Endothelial cell (in vitro differentiated cells): ENCODE results near the gene CRYL1. TPM values are rescaled to one million over a fixed set of nuclear protein-coding genes. Genes with fewer than 3 reads are reported as not detected.

Experiments
- DNase-seq: peaks from one replicate; pipeline ENCODE4 v3.0.0; 2021; ENCODE audit warnings: low spot score
- H3K27ac Mint-ChIP-seq: one replicate; pipeline ENCODE4 v1.8.0; 2021; ENCODE audit warnings: mixed read lengths, inconsistent platforms; ENCODE audit not compliant: unreplicated experiment
- H3K27me3 Mint-ChIP-seq: one replicate; pipeline ENCODE4 v1.8.0; 2021; ENCODE audit warnings: mild to moderate bottlenecking, moderate library complexity, mixed read lengths, inconsistent platforms; ENCODE audit not compliant: unreplicated experiment
- H3K36me3 Mint-ChIP-seq: one replicate; pipeline ENCODE4 v1.8.0; 2021; ENCODE audit warnings: mild to moderate bottlenecking, low read depth, mixed read lengths, inconsistent platforms; ENCODE audit not compliant: unreplicated experiment
- H3K4me1 Mint-ChIP-seq: one replicate; pipeline ENCODE4 v1.8.0; 2021; ENCODE audit warnings: mild to moderate bottlenecking, mixed read lengths, inconsistent platforms; ENCODE audit not compliant: unreplicated experiment
- H3K4me3 Mint-ChIP-seq: one replicate; pipeline ENCODE4 v1.8.0; 2021; ENCODE audit warnings: mild to moderate bottlenecking, mixed read lengths, inconsistent platforms; ENCODE audit not compliant: unreplicated experiment
- H3K9me3 Mint-ChIP-seq: one replicate; pipeline ENCODE4 v1.8.0; 2021; ENCODE audit warnings: mixed read lengths, inconsistent platforms; ENCODE audit not compliant: unreplicated experiment
- CTCF ChIP-seq: fragments of 200-600 bp; sonication (generic); IDR thresholded peaks from one replicate; pipeline ENCODE4 v1.5.0; 2021; ENCODE audit warnings: antibody characterized with exemption; ENCODE audit not compliant: unreplicated experiment
- total RNA-seq: library from RNA; stranded (reverse); fragmentation: NEBNext Ultra II Directional; extraction: Animal tissue kit (Norgen Biotek cat#: 25700); gene quantifications from one replicate; pipeline ENCODE4 v1.2.1, GENCODE V29; 2021; ENCODE audit not compliant: unreplicated experiment

The CRYL1 gene
- total RNA-seq, 1 donor from 2014 or later, result 4.8 TPM

- Mint-ChIP-seq H3K4me3 (no peak overlapping the region), H3K27ac (no peak overlapping the region), H3K36me3 (no peaks in the 10 kb centered on the region), H3K4me1 (no peaks in the 10 kb centered on the region), H3K27me3 (no peaks in the 10 kb centered on the region), H3K9me3 (no peaks in the 10 kb centered on the region)
- DNase-seq, result no peak
- TF ChIP-seq CTCF, result no peak
Observed at GRCh38 chr13:20470136-20470535, 55.5 kb downstream of the CRYL1 start.

- Mint-ChIP-seq H3K9me3 (no peaks in the 10 kb centered on the region), H3K4me3 (no peak overlapping the region), H3K27ac (no peak overlapping the region), H3K36me3 (no peaks in the 10 kb centered on the region), H3K4me1 (no peaks in the 10 kb centered on the region), H3K27me3 (peaks cover 1% of the 10 kb centered on the region)
- DNase-seq, result no peak
- no peak for TF ChIP-seq CTCF
Observed at GRCh38 chr13:20466371-20466770, 59.3 kb downstream of the CRYL1 start.

- Mint-ChIP-seq H3K4me3 (no peak overlapping the region), H3K27ac (no peak overlapping the region), H3K4me1 (no peaks in the 10 kb centered on the region), H3K27me3 (peaks cover 1% of the 10 kb centered on the region), H3K9me3 (no peaks in the 10 kb centered on the region), H3K36me3 (no peaks in the 10 kb centered on the region)
- no peak for TF ChIP-seq CTCF
- DNase-seq, result no peak
Observed at GRCh38 chr13:20465218-20465879, 60.3 kb downstream of the CRYL1 start.

GRCh38 chr13:20462921-20463320 lies 62.7 kb downstream of the CRYL1 start:
- Mint-ChIP-seq H3K27me3 (peaks cover 1% of the 10 kb centered on the region), H3K27ac (no peak overlapping the region), H3K4me3 (no peak overlapping the region), H3K4me1 (no peaks in the 10 kb centered on the region), H3K36me3 (no peaks in the 10 kb centered on the region), H3K9me3 (no peaks in the 10 kb centered on the region)
- DNase-seq, result no peak
- no peak for TF ChIP-seq CTCF

DNA sequence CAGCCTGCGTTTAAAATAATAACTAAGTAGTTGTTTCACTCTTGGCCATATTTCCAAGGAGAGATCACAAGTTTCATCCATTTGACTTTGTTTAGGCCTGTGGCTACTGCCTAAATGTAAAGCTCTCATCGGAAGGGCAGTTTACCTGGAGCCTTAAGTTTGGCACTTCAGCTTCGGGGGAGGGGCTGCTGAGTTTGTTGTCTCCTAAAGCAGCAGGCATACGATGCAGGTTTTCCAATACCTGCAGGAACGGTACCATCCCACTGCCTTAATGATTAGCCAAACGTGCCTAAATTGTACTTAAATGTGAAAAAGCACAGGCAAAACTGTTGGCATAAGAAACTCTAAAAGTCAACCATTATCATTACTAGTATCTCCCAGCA lies 63.1 kb downstream of the CRYL1 start:
- no peak for TF ChIP-seq CTCF
- no peaks in the 10 kb centered on the region for H3K36me3 Mint-ChIP-seq
- no peak for DNase-seq
- peaks cover 1% of the 10 kb centered on the region for H3K27me3 Mint-ChIP-seq
- H3K9me3 Mint-ChIP-seq, result no peaks in the 10 kb centered on the region
- H3K27ac Mint-ChIP-seq, result no peak overlapping the region
- no peak overlapping the region for H3K4me3 Mint-ChIP-seq
- no peaks in the 10 kb centered on the region for H3K4me1 Mint-ChIP-seq
